HG03280 (cell line): ENCODE measurements around the gene MRPS18A.
"Not testable (repeated sequence)": the region's sequence is repeated elsewhere in the genome, so short reads cannot be mapped to it uniquely, and the experiment has no call there.

Experiments
- ATAC-seq: cut with Tn5 transposase; IDR thresholded peaks from one replicate; pipeline ENCODE4 v1.9.1; 2021; ENCODE audit warnings: mild to moderate bottlenecking, moderate library complexity; ENCODE audit not compliant: unreplicated experiment

Gene MRPS18A

GRCh38 chr6:43639984-43640800 is 47.4 kb downstream of the MRPS18A start:
- ATAC-seq: no peak

GRCh38 chr6:43636308-43636659 is 51.3 kb downstream of the MRPS18A start:
- ATAC-seq: no peak

- ATAC-seq: peak; percentile 79
These were observed 51.9 kb downstream of the MRPS18A start, which contains the start of gene MAD2L1BP for GRCh38 chr6:43635387-43636307. Gene MAD2L1BP (plus strand): TSS chr6:43635840. CDS start chr6:43635876, 36 bp downstream.

- no peak for ATAC-seq
These were observed 52.8 kb downstream of the MRPS18A start for GRCh38 chr6:43634702-43635303.

GRCh38 chr6:43633002-43633401 is 54.6 kb downstream of the MRPS18A start:
- not testable (repeated sequence) for ATAC-seq

- no peak for ATAC-seq
These were observed 56.5 kb downstream of the MRPS18A start for GRCh38 chr6:43630980-43631619.

- peak; percentile 64 for ATAC-seq
These were observed 57.9 kb downstream of the MRPS18A start for GRCh38 chr6:43629505-43630300.

GRCh38 chr6:43629104-43629504 is 58.5 kb downstream of the MRPS18A start, which contains the start of gene GTPBP2:
Gene GTPBP2 (minus strand): TSS chr6:43629264. CDS start chr6:43629162, 102 bp downstream.
- ATAC-seq: peak; percentile 83

- ATAC-seq: no peak
These were observed 59.0 kb downstream of the MRPS18A start for GRCh38 chr6:43628393-43629103.

- ATAC-seq: no peak
These were observed 60.4 kb downstream of the MRPS18A start for GRCh38 chr6:43627008-43627825.

GRCh38 chr6:43625393-43625992 is 62.1 kb downstream of the MRPS18A start:
- ATAC-seq: no peak

GRCh38 chr6:43624786-43625288 is 62.8 kb downstream of the MRPS18A start:
- no peak for ATAC-seq

GRCh38 chr6:43623880-43624785 is 63.5 kb downstream of the MRPS18A start:
- no peak for ATAC-seq

GRCh38 chr6:43622541-43622940 is 65.0 kb downstream of the MRPS18A start:
- ATAC-seq: no peak

- no peak for ATAC-seq
These were observed 65.8 kb downstream of the MRPS18A start for GRCh38 chr6:43621836-43622180.
